AG04449 (cell line): ENCODE measurements around the gene PALMD.

Experiments used
- CTCF ChIA-PET: fragments of 350-600 bp; formaldehyde crosslinking; extraction: SDS; loops from one replicate; lab custom pipeline; 2021; ENCODE audit warnings: antibody characterized with exemption; lab: Yijun Ruan, JAX
- POLR2A ChIA-PET: fragments of 400-600, 350-600 bp; formaldehyde crosslinking; extraction: SDS; loops from one replicate; lab custom pipeline; 2020; ENCODE audit warnings: antibody characterized with exemption, inconsistent platforms; lab: Yijun Ruan, JAX
- DNase-seq: peaks from one replicate; pipeline ENCODE4 v3.0.0-alpha.2; 2010; ENCODE audit warnings: low read depth, low spot score
- H3K4me3 ChIP-seq: 2 replicates; pipeline ENCODE4 v1.5.1; 2011; ENCODE audit warnings: low read depth, mild to moderate bottlenecking, control low read depth, low read length
- TF ChIP-seq, protein P1 (sequence below): IDR thresholded peaks from one replicate; pipeline ENCODE4 v1.5.1; 2011; ENCODE audit warnings: mild to moderate bottlenecking, moderate library complexity, low read length, control low read depth, inconsistent platforms; ENCODE audit not compliant: insufficient read depth; ENCODE audit errors: missing control alignments

PALMD gene

DNA sequence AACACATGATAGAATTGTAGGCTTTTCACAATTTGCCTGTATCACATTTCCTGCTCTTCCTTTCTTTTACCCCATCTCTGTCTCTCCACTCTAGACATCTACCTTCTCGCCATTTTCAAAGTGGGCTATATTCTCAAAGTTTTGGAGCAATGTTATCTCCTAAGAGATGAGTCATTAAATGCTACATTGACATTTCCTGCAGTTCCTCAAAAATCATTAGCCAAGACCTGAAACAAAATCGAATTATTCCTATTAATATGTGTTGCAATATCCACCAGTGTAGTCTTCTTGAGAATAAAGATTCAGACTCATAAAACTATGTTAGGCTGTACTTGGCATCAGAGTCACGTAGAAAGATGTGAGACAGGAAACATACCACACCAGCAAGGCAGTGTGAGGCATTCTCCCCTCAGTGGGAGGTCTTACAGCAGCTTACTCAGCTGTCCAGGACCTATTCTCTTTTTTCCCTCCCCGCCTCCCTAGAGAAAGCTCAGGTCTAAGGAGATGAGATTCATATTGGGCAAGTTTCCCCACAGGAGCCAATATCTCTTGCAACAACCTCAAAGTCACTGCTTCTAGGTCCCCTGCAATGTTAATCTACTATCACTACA, 81.8 kb downstream of the PALMD start:
- CTCF ChIA-PET: interaction anchor here (1.2 to 2.8 kb wide), 3 partner anchors 11 to 463 kb away, joined by 3 to 15 read pairs (median 4); partner anchors contain the start of gene PLPPR4
- TF ChIP-seq, protein P1, sequence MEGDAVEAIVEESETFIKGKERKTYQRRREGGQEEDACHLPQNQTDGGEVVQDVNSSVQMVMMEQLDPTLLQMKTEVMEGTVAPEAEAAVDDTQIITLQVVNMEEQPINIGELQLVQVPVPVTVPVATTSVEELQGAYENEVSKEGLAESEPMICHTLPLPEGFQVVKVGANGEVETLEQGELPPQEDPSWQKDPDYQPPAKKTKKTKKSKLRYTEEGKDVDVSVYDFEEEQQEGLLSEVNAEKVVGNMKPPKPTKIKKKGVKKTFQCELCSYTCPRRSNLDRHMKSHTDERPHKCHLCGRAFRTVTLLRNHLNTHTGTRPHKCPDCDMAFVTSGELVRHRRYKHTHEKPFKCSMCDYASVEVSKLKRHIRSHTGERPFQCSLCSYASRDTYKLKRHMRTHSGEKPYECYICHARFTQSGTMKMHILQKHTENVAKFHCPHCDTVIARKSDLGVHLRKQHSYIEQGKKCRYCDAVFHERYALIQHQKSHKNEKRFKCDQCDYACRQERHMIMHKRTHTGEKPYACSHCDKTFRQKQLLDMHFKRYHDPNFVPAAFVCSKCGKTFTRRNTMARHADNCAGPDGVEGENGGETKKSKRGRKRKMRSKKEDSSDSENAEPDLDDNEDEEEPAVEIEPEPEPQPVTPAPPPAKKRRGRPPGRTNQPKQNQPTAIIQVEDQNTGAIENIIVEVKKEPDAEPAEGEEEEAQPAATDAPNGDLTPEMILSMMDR: no peak
- peak; percentile 91 for DNase-seq
- no peak overlapping the region for H3K4me3 ChIP-seq
- POLR2A ChIA-PET: interaction anchor here (0.6 to 1.1 kb wide), 2 partner anchors 45 to 270 kb away, joined by 3 to 4 read pairs; no protein-coding TSS in a partner anchor

DNA sequence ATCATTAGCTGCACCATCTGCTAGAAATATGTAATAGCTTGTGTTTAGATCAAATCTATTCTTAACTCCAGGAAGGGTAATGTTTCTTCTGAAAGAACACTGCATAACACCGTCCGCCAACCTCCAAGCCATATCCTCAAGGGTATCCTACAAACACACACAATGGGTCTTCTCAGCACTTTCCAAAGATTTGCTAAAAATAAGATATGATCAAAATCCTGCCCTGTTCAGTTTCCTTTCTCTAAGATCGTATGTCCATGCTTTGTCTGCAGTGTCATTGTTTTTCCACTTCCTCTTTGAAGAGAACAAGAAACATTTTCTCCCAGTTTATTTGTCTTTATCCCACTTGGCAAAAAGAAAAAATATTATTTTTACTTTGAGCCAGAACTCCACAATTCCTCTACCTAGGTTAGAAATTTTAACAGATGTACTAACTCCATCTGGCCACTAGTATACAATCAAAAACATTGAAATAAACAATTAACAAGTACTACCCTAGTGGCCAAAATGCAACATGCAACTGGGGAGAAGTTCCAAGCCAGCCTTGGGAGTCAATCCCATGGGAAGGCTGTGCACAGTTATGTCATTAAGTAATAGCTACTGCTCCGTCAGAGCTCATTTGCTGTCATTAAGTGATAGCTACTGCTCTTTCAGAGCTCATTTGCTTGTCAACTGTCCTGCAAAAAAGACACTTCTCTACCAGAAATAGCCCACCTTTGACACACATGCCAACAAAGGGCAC, 82.8 kb downstream of the PALMD start:
- ChIA-PET POLR2A (interaction anchor here (1.1 kb wide), 1 partner anchor 271 kb away, joined by 4 read pairs; no protein-coding TSS in a partner anchor), CTCF (interaction anchor here (0.9 to 2.8 kb wide), 7 partner anchors 10 to 464 kb away, joined by 3 to 15 read pairs (median 3); partner anchors contain the start of gene PLPPR4)
- TF ChIP-seq, protein P1: peak; percentile 24
- no peak for DNase-seq
- H3K4me3 ChIP-seq: no peak overlapping the region

DNA sequence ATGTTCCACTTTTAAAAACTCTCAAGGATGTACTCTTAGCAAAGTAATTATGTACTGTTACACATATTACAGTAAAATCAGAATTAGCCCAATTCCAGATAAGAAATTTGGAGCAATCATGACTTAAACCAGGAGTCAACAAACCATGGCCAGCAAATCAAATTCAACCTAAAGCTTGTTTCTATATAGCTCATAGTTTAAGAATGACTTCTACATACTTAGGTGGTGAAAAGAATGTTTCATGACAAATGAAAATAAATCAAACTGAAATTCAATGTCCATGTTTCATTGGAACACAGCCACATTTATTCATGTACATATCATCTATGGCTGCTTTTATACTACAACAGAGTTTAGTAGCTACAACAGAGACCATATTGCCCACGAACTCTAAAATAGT, 85.5 kb downstream of the PALMD start:
- ChIA-PET CTCF (interaction anchor here (1.1 kb wide), 1 partner anchor 46 kb away, joined by 4 read pairs; no protein-coding TSS in a partner anchor), POLR2A (no interaction called here)
- DNase-seq: peak; percentile 34
- H3K4me3 ChIP-seq: no peak overlapping the region
- TF ChIP-seq, protein P1: no peak

DNA sequence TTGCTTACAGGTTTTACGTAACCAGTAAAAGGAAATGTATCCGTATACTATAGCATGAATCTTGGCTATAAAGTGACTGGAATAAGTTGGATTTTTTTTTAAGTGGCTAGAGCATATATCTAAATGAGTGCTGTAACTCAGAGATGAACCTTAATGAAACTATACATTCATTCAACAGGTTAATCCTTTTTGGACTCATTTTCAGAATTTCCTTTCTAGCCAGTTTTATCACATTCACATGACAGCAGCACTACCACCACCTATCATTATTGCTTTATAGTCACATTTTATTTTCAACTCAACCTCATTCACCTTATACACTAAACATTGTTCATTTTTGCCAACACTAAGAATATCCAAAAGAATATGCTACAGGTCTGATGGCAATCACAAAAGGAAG, 89.9 kb downstream of the PALMD start:
- no peak overlapping the region for H3K4me3 ChIP-seq
- ChIA-PET CTCF (no interaction called here), POLR2A (no interaction called here)
- DNase-seq: no peak
- TF ChIP-seq, protein P1: no peak

DNA sequence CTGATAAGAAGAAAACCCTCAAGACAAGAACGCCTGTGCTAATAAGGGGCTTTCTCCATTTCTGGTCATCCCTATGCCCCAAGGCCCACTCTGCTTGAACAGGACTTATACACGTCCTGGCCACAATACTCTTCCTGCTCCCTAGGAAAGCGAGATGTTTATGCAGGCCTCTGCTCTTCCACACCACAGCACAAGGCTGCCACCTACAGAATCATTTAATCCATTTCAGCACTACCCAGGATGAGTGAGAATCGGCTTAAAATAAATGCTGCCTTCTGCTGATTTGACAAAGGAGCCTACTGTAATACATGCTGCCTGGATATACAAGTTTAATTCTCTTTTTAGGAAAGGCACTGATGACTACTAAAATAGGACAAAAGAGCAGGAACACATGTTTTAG, 91.1 kb downstream of the PALMD start:
- peak; percentile 26 for DNase-seq
- CTCF ChIA-PET: interaction anchor here (2.6 to 3.1 kb wide), 2 partner anchors 943 to 987 kb away, joined by 11 to 12 read pairs; no protein-coding TSS in a partner anchor
- H3K4me3 ChIP-seq: no peak overlapping the region
- TF ChIP-seq, protein P1: peak; percentile 43
- POLR2A ChIA-PET: no interaction called here

DNA sequence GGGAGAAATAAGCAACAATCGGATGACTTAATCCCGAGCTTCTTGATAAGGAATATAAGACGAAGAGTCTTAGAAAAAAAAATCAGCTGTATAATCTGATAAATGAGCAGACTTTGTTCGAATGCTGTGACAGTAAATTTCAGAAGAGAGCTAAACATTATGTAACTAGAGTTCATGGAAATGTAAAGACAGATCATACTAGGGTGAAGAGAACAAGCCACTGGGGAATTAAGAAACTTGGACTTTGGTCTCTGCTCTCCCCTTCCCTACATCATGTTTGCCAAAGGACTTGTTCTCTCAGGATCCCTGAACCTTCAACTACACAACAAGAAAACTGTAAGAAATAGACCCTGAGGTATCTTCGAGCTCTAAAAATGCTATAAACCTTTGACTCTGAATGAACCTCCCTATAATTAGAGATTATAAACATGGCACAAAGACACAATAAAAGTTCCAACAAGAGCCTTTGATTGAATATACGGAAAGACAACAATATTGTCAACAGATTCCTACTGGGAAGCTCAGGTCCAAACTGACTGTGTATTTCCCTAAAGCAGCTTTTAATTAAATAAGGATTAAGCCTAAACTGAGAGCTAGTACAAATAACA, 93.0 kb downstream of the PALMD start:
- ChIA-PET POLR2A (no interaction called here), CTCF (interaction anchor here (0.6 to 3.3 kb wide), 11 partner anchors 10 to 989 kb away, joined by 3 to 15 read pairs (median 4); no protein-coding TSS in a partner anchor)
- DNase-seq: no peak
- H3K4me3 ChIP-seq: no peak overlapping the region
- TF ChIP-seq, protein P1: no peak
